HTERT RPE-1 (cell line): ENCODE results near the gene NT5DC3.
"Not testable (repeated sequence)": the region's sequence is repeated elsewhere in the genome, so short reads cannot be mapped to it uniquely, and the experiment has no call there.

Experiments
- in situ Hi-C: fragments of 300-500 bp; cut with MboI; formaldehyde crosslinking; loops from 4 replicates; pipeline ENCODE4 v1.14.3; 2020; ENCODE audit warnings: low sequenced_read_pairs

The NT5DC3 gene

DNA sequence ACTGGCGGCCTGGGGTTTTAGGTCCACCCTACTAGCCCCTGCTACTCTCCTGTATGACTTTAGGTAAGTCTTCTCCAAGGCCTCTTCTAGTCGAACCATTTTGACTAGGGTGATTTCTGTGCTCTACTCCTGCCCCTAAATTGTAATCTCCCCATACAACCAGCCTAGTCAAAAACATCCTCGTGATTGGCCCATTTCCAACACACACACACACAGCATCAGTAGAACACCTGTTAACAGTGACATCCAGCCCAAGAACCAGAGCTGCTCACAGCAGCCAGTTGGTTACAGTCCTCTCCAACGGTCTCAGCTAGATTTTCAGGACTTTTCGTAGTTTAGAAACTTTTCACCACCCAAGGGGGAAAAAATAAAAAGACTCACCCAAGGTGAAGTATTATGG, 30.9 kb downstream of the NT5DC3 start:
- in situ Hi-C loops: no loop called here

DNA sequence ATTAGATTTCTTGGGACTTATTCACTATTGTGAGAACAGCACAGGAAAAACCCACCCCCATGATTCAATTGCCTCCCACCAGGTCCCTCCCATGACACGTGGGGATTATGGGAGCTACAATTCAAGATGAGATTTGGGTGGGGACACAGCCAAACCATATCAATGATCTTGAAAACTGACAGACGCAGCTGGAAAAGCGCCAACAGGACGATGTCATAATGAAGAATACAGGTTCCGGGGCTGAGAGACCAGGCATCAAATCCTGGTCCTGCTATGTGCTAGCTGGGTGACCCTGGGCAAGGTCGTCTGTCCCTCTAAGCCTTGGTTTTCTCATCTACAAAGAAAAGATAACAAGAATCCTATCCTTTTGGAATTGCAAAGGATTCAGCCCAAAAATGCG, 31.4 kb downstream of the NT5DC3 start:
- in situ Hi-C loops: not testable (repeated sequence)

DNA sequence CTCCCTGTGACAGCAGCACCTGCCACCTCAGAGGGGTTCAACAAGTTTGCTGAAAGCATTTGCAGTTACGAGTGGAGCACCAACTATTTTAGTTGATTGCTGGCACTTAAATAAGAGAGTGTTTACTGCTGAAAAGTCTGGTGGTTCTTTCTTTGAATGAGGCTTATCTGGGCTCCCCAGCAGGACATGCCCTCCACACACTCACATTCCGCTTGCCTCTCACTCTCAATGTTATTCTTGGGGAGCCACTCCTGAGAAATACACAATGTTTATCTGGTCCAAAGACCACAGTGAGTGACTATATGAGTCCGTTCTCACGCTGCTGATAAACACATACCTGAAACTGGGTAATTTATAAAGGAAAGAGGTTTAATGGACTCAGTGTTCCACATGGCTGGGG, 31.9 kb downstream of the NT5DC3 start:
- in situ Hi-C loops: no loop called here

DNA sequence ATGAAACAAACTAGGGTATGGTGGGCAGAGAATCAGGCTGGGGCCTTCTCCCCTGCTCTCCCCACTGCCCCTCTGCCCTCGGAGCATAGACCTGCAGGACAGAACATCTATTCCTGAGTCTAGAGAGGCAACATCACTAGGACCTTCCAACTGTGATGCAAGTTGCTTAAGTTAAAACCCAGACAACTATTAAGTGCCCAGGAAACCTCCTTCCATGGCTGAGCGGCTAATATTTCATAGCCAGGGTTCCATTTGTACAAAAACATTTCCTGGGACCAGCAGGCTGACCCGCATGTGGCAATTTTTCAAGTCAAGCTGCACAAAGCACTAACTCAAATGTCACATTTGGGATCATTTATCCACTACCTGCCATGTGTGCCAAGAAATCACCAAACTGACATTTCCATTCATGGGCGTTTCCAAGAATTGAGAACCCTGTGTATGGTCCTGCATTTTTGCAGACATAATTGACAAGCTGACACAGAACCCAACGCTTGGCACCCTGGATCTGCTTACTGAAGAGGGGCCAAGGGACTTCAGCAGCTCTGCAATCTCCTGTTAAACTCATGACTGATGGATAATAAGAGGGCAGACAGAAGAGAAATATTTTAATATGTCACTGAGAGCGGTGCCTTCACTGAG, 32.7 kb downstream of the NT5DC3 start:
- in situ Hi-C loops: no loop called here

DNA sequence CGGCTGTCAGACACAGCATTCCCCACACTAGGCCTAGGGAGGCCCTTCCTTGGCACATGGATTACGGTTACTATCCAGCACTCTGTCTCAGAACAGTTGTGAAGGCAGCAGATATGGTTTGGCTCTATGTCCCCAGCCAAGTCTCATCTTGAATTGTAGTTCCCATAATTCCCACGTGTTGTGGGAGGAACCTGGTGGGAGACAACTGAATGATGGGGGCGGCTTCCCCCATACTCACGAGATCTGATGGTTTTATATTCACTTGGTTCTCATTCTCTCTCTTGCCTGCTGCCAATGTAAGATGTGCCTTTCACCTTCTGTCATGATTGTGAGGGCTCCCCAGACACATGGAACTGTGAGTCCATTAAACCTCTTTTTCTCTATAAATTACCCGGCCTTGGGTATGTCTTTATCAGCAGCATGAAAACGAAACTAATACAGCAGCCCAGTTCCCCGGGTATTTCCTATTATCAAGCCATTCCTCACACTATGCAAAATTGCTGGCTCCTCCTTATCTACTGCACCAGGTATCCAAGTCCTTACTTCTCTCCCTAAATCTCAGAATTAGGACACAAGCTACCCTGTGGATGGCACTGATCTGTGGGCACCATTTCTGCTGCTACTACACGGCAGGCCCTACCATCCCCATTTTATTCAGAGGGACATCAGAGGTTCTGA, 33.3 kb downstream of the NT5DC3 start:
- in situ Hi-C loops: no loop called here

DNA sequence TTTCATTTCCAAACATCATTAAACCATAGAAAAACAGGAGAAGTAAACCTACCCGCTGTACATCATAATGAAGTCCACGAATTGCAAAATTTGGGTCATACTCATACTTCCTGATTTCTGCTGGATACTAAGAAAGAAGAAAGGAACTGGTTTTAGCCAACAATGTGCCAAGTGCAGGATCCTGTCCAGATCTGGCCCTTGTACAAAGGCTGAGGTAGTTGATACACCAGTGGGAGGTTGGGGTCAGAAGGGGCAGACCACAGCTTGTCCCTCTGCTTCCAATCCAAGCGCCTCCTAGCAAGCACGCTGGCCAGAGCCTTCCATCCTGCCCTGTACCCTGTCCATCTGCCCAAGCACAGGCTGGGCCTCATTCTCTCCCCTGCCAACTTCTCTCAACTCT, 34.2 kb downstream of the NT5DC3 start:
- in situ Hi-C loops: no loop called here

DNA sequence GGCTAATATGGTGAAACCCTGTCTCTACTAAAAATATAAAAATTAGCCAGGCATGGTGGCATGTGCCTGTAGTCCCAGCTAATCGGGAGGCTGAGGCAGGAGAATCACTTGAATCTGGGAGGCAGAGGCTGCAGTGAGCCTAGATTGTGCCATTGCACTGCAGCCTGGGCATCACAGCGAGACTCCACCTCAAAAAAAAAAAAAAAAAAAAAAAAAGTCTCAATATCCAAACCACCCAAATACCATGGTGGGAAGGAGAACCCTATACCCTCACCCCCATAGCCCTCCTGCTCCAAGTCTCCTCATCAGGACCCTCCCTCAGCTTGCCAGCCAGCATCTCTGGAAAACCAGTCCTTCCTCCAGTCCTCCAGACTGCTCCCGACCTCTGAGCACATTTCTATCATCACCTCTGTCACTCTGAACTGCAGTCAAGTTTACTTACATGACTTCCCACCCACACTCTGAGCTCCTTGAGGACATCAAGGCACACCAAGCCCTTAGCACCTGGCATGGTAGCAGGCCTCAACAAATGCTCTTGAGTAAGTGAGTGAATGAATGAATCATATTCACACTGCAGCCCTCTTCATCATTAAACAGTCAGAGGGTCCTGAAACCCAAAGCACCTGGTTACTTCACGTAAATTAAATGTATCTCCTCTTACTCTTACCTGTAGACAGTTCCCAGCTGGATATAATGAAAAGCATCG, 35.2 kb downstream of the NT5DC3 start:
- in situ Hi-C loops: no loop called here

DNA sequence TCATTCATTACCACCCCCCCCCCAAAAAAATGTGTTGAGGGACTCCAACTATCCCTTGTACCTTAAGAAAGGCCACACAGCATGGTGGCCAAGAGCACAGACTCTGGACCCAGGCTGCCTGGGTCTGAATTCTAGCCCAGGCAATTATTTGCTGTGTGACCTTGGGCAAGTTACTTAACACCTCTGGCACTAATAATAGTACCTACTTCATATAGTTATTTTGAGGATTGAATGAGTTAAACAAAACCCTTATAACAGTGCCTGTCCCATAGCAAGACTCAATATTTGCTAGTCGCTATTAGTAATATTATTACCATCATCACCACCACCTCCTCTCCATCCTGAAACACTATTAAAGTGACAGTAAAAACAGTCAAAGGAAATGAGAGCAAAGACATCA, 37.2 kb downstream of the NT5DC3 start:
- in situ Hi-C loops: no loop called here

DNA sequence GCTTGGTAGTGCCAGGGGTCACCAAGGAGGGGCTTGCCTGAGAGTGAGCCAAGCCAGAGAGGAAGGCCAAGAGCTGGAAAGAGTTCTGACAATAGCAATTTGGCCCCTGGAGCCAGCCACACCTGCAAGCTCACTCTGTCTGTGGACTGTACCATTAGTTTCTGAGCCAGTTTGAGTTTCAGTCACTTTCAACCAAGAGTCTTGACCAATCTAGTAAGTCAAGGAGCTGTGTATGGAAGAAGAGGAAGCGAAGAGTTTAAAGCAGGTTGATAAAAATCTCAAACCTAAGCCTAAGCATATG, 38.5 kb downstream of the NT5DC3 start:
- in situ Hi-C loops: no loop called here

DNA sequence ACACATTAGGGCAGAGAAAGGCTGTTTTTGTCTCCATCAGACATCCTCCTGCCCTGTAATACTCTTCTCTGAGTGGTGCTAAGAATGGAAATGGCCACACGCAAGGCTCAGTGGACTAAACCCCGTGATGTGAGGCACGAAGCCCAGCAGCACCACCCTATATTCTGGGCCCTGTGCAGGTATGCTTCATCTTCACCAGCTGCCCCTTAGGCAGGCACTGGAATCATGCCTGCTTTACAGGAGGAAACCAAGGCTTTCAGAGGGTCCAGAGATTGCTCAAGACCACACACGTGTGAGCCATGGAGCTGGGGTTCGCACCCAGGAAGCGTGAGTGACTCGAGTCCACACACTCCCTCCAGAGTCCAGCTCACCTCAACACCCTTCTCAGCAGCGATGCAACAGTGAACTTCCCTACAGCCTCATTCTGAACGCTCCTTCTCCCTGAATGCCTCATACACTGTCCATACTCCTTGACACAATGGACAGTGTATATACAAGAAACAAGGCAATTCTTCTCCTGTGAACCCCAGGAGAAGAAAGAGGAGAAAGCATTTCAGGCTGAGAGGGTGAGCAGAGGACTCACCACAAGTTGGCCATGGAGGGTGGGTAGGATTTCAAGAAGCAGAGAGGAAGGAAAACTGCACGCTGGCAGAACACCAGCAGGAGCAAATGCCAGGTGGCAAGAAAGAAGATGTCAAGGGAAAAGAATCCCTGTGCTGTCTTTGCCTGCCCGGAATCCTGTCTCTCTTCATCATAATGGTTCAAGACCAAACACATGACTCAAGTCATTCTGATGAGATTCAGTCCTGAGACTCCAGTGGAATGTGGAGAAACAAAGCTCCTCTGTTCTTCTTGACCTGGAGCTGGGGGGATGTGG, 39.1 kb downstream of the NT5DC3 start:
- in situ Hi-C loops: no loop called here

DNA sequence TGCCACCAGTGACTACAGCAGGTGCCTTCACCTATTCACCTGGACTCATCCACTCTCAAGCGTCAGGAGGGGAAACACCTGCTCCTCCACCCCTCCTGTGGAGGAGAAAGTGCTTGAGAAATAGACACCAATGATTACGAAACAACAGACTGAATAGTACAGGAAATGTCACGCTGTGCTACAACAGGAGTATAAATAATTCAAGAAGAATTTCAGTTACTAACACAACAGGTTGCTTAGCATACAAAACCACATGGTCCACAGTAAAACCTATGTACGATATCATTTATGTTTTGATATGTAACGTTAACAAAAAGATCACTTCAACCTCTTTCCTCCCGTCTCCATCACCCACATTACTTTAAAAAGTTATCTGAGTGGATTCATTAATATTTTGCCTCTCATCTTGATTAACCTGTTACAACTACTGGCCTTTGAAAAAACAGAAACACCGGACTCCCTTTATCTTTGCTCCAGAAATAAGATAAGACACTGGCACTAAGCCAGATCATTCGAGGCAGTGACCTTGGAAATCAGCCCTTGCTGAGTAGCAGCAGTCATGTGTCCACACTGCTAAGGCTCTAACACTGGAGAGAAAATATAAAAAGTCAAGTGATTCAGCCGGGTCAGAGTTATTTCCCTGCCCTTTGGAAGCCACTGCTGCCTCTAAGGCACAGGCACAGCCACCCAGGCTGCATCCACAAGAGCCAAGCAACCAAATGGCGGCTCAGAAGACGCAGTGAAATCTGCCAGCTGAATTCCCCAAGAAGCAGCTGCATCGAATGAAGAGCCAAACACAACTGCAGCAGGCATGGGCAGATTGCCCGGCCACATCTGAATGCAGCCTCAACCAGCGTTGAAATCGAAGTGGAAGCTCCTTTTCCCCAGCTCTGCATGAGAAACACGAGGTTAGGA, 40.9 kb downstream of the NT5DC3 start:
- in situ Hi-C loops: no loop called here

DNA sequence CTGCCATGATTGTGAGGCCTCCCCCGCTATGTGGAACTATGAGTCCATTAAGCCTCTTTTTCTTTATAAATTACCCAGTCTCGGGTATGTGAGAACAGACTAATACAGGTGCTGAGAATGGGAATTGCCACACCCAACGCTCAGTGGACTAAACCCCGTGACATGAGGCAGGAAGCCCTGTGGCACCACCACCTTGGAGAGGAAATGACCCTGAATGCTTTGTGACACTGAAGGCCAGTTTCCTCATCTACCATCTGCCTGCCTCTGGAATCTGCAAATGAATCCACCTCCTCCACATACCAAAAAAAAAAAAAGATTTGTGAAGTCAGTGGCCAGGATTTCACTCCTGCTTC, 41.6 kb downstream of the NT5DC3 start:
- in situ Hi-C loops: no loop called here

DNA sequence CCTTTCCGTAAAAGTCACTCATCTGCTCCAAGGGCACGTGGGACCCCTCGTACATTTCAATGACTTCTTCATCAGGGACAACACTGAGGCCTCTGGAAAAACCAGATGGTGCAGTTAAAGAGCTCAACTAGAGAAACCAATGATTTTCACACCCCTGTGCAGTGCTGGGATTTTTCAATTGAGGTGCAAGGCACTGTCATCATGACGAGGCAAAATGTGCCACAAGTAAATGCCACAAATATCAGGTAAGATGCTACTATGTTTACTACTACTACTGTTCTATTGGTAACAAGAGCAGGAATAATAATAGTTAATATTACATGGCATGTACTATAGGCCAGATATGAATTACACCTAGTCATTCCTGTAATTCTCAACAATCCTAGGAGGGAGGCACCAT, 42.4 kb downstream of the NT5DC3 start:
- in situ Hi-C loops: no loop called here

DNA sequence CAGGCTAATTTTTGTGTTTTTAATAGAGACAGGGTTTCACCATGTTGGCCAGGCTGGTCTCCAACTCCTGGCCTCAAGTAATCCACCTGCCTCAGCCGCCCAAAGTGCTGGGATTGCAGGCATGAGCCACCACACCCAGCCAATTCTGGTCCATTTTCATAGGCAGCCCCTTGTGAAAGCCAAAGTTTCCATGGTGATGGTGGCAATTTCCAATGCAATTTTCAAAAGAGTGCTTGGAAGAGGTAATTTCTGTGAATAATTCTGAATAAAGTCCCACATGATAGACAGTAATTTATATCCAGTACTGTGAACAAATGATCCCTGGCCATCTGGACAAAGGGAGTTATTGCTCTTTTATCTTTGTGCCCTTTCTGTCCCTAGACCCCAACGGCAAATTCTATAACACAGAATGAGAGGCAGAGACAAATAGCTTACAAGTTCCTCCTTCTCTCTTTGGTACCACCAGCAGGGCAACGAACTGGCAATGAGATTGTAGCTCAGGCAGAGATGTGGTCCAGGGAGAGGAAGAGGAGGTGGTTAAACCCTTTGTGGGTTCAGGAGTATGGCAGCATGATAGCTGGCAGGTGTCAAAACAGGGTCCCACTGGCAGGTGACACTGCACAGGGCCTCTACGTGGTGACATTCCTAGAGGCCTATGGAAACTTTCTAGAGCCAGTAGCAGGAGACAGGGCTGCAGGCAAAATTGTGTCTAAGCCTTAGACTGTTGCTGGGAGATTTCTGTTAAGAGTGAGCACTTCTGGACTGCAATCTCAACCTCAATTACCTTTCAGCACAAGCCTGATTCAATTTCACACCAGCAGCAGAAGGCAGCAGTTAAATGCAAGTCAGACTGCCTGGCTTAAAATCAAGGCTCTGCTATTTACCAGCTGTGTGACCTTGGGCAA, 46.5 kb downstream of the NT5DC3 start:
- in situ Hi-C loops: no loop called here

DNA sequence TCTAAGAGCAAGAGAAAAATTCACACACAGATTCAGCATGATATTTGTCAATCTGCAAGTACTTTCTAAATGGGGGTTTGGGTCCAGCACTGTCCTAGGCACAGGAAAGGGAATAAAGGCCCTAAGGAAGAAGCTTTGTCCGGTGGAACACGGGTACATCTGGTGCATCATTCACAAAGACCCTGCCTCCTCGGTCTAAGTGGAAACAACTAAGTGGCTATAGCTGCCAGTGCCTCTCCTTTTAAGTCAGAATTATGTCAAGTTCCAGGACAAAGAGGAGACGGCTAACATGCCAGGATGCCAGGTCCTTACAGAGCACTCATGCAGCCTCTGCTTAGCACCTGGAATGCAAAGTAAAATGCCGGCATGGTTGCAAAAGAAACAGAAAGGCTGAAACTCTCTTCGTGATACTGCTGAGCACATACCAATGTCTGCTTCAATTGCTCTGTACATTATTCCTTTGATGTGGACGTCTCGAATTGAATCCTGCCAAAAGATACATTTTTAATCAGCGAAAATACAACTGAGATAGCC, 47.5 kb downstream of the NT5DC3 start:
- in situ Hi-C loops: no loop called here

DNA sequence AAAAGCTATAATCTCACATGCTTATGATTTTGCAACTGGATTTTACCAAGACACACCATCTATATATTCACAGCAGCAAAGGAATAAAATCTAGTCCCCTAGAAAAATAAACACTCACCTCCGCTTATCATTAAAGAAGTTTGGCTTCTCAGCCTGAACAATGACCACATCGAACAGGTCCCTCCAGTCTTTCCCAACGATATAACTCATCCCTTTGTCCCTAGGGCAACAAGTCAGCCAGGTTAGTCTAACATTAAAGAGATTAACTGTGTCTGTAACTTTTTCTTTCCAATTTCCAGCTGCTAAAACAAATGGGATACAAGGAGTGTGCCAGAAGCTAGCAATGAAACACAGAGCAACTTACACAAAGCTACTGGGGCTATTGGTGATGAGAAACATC, 48.0 kb downstream of the NT5DC3 start:
- in situ Hi-C loops: no loop called here

DNA sequence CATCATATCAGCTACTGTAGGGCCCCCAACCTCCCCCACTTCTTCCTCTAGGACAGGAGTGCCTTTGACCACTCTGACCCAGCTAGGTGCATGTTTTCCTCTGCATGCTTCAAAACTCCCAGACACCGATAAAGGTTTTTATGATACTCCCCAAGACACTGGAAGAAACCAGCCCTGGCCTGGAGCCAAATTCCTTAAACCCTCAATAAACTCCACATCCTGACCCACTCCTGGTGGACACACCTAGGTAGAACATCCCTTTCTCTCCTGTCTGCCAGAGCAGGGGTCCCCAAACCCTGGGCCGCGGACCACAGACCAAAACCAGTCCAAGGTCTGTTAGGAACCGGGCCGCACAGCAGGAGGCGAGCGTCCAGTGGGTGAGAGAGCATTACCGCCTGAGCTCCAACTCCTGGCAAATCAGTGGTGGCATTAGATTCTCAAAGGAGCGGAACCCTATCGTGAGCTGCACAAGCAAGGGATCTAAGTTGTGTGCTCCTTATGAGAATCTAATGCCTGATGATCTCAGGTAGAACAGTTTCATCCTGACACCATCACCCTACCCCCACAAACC, 49.6 kb downstream of the NT5DC3 start:
- in situ Hi-C loops: no loop called here

DNA sequence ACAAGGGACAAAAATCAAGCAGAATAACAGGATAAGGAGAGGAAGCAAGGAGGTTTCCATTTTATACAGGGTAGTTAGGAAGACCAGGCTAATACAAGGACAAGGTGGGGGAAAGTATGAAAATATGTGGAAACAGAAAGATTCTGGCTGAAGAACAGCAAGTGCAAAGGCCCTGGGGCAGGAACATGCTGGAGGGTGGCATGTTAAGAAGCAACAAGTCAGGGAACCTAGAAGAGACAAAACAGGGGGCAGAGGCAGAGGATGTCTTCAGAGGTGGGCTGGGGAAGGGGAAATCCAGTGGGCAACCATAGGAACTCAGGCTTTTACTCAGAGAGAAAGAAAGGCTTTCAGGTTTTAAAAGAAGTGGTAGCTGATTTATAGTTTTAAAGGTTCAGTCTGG, 54.8 kb downstream of the NT5DC3 start:
- in situ Hi-C loops: no loop called here
